ENCODE measurements around the gene RCAN1. TPM values are rescaled to one million over a fixed set of nuclear protein-coding genes. Genes with fewer than 3 reads are reported as not detected.
A peak's percentile ranks its signal among the peaks of the same experiment; 100 is the strongest.

The RCAN1 gene
- total and polyA plus RNA-seq, 2 of the 13 experiments (the other 11 are each of a cell fraction or from before 2014, with no cell fraction given) = 9.4 to 34.1 TPM

- no peak for TF ChIP-seq RNF2 (conservative IDR thresholded peaks at IDR 0.05; ENCODE audit: low read depth)
- no peak for TF ChIP-seq POLR2AphosphoS5 (IDR thresholded peaks at IDR 0.05; ENCODE audit: low read depth, low read length)
- TF ChIP-seq, protein P1, sequence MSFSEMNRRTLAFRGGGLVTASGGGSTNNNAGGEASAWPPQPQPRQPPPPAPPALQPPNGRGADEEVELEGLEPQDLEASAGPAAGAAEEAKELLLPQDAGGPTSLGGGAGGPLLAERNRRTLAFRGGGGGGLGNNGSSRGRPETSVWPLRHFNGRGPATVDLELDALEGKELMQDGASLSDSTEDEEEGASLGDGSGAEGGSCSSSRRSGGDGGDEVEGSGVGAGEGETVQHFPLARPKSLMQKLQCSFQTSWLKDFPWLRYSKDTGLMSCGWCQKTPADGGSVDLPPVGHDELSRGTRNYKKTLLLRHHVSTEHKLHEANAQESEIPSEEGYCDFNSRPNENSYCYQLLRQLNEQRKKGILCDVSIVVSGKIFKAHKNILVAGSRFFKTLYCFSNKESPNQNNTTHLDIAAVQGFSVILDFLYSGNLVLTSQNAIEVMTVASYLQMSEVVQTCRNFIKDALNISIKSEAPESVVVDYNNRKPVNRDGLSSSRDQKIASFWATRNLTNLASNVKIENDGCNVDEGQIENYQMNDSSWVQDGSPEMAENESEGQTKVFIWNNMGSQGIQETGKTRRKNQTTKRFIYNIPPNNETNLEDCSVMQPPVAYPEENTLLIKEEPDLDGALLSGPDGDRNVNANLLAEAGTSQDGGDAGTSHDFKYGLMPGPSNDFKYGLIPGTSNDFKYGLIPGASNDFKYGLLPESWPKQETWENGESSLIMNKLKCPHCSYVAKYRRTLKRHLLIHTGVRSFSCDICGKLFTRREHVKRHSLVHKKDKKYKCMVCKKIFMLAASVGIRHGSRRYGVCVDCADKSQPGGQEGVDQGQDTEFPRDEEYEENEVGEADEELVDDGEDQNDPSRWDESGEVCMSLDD (CRISPR knock-in tag; IDR thresholded peaks at IDR 0.05; ENCODE audit: borderline replicate concordance) = no peak
- no peak for TF ChIP-seq AGO1 (IDR thresholded peaks at IDR 0.05; ENCODE audit: low read depth, low read length, poor library complexity, severe bottlenecking)
- TF ChIP-seq RFXAP (CRISPR knock-in tag; IDR thresholded peaks at IDR 0.05; ENCODE audit: borderline replicate concordance) = no peak
- no peak for TF ChIP-seq RAD21 (CRISPR knock-in tag; IDR thresholded peaks at IDR 0.05)
- TF ChIP-seq SRSF1 (optimal IDR thresholded peaks at IDR 0.05; ENCODE audit: low read depth, low read length) = no peak
- no peak for TF ChIP-seq ZNF10 (CRISPR knock-in tag; IDR thresholded peaks at IDR 0.05; ENCODE audit: borderline replicate concordance, low read depth)
- TF ChIP-seq SIX1 (CRISPR knock-in tag; IDR thresholded peaks at IDR 0.05; ENCODE audit: borderline replicate concordance) = peak; percentile 60; the same call in 1 of the 2 replicates
- TF ChIP-seq, protein P2, sequence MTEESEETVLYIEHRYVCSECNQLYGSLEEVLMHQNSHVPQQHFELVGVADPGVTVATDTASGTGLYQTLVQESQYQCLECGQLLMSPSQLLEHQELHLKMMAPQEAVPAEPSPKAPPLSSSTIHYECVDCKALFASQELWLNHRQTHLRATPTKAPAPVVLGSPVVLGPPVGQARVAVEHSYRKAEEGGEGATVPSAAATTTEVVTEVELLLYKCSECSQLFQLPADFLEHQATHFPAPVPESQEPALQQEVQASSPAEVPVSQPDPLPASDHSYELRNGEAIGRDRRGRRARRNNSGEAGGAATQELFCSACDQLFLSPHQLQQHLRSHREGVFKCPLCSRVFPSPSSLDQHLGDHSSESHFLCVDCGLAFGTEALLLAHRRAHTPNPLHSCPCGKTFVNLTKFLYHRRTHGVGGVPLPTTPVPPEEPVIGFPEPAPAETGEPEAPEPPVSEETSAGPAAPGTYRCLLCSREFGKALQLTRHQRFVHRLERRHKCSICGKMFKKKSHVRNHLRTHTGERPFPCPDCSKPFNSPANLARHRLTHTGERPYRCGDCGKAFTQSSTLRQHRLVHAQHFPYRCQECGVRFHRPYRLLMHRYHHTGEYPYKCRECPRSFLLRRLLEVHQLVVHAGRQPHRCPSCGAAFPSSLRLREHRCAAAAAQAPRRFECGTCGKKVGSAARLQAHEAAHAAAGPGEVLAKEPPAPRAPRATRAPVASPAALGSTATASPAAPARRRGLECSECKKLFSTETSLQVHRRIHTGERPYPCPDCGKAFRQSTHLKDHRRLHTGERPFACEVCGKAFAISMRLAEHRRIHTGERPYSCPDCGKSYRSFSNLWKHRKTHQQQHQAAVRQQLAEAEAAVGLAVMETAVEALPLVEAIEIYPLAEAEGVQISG (CRISPR knock-in tag; IDR thresholded peaks at IDR 0.05) = peak; percentile 59; the same call in 1 of the 2 replicates
- no peak for TF ChIP-seq GZF1 (CRISPR knock-in tag; IDR thresholded peaks at IDR 0.05)
- no peak for TF ChIP-seq ZNF234 (CRISPR knock-in tag; conservative IDR thresholded peaks at IDR 0.05)
- no peak for TF ChIP-seq ZNF264 (CRISPR knock-in tag; IDR thresholded peaks at IDR 0.05)
- no peak for TF ChIP-seq HINFP (CRISPR knock-in tag; IDR thresholded peaks at IDR 0.05; ENCODE audit: low read depth)
- peak; percentile 80 for TF ChIP-seq HDAC1 (CRISPR knock-in tag; IDR thresholded peaks at IDR 0.05)
- TF ChIP-seq FOXC1 (CRISPR knock-in tag; IDR thresholded peaks at IDR 0.05; ENCODE audit: borderline replicate concordance) = no peak
- TF ChIP-seq KDM5A (IDR thresholded peaks at IDR 0.05; ENCODE audit: borderline replicate concordance, low read length) = peak; percentile 32; the same call in 1 of the 2 replicates
- TF ChIP-seq FOXK1 (CRISPR knock-in tag; IDR thresholded peaks at IDR 0.05; ENCODE audit: borderline replicate concordance, low read depth) = no peak
- no peak for TF ChIP-seq THAP8 (CRISPR knock-in tag; IDR thresholded peaks at IDR 0.05; ENCODE audit: borderline replicate concordance)
- no peak for TF ChIP-seq DRAP1 (CRISPR knock-in tag; IDR thresholded peaks at IDR 0.05)
- TF ChIP-seq EP300 (IDR thresholded peaks at IDR 0.05; ENCODE audit: low read depth in 2 of 2, low read length in 2 of 2) = peak in 1 of 2 experiments; percentile 92; a peak in 2 of 4 replicates
- peak; percentile 65; the same call in 1 of the 2 replicates for TF ChIP-seq EP300 (CRISPR knock-in tag; IDR thresholded peaks at IDR 0.05; ENCODE audit: borderline replicate concordance)
- no peak for TF ChIP-seq ZNF672 (CRISPR knock-in tag; IDR thresholded peaks at IDR 0.05)
These were observed 92.6 kb downstream of the RCAN1 start (continued) for GRCh38 chr21:34522284-34522683.

Data from HepG2 (cell line).